HepG2 (cell line): ENCODE data around the gene CDX1. TPM values are rescaled to one million over a fixed set of nuclear protein-coding genes. Genes with fewer than 3 reads are reported as not detected.

ENCODE experiments used
- BHLHE40 ChIP-seq: IDR thresholded peaks from 2 replicates; pipeline ENCODE4 v1.6.1; 2011; ENCODE audit warnings: low read length, improper control_type of control experiment
- FOXO1 ChIP-seq: sonication (generic); formaldehyde crosslinking; IDR thresholded peaks from 2 replicates; pipeline ENCODE4 v1.4.0; 2020; ENCODE audit warnings: missing genetic modification reagents
- LCORL ChIP-seq, 2 experiments: fragments of 450-650 bp in 1 of 2; sonication (generic) in 1 of 2; formaldehyde crosslinking in 1 of 2; IDR thresholded peaks; 2 replicates each; pipeline versions ENCODE4 v1.5.0 to v1.6.1; 2017 to 2020; ENCODE audit warnings: antibody characterized with exemption in 1 of 2, missing genetic modification reagents in 1 of 2
- MIER3 ChIP-seq: IDR thresholded peaks from 2 replicates; pipeline ENCODE4 v1.6.1; 2016; ENCODE audit warnings: missing compliant biosample characterization, borderline replicate concordance
- MLXIP ChIP-seq: sonication (generic); formaldehyde crosslinking; IDR thresholded peaks from 2 replicates; pipeline ENCODE4 v1.9.0; 2021; ENCODE audit warnings: missing genetic modification reagents, borderline replicate concordance
- MNT ChIP-seq: fragments of 450-650 bp; IDR thresholded peaks from 2 replicates; pipeline ENCODE4 v1.6.1; 2016
- NFATC3 ChIP-seq: sonication (generic); formaldehyde crosslinking; IDR thresholded peaks from 2 replicates; pipeline ENCODE4 v1.5.1; 2020; ENCODE audit warnings: mild to moderate bottlenecking, missing genetic modification reagents
- PRDM15 ChIP-seq: sonication (generic); formaldehyde crosslinking; IDR thresholded peaks from 2 replicates; pipeline ENCODE4 v1.4.0; 2020; ENCODE audit warnings: missing genetic modification reagents
- RELA ChIP-seq: sonication (generic); formaldehyde crosslinking; IDR thresholded peaks from 2 replicates; pipeline ENCODE4 v1.4.0; 2020; ENCODE audit warnings: missing genetic modification reagents
- RFXANK ChIP-seq: IDR thresholded peaks from 2 replicates; pipeline ENCODE4 v1.6.1; 2016
- SMARCC2 ChIP-seq: fragments of 450-650 bp; IDR thresholded peaks from 2 replicates; pipeline ENCODE4 v1.6.1; 2017; ENCODE audit warnings: antibody characterized with exemption, mild to moderate bottlenecking
- SNRNP70 ChIP-seq: fragments of 200-400 bp; formaldehyde crosslinking; IDR thresholded peaks from 2 replicates; pipeline ENCODE4 v1.6.1; 2017; ENCODE audit warnings: mild to moderate bottlenecking, low read depth, low read length, moderate library complexity
- SRY ChIP-seq: sonication (generic); formaldehyde crosslinking; IDR thresholded peaks from 2 replicates; pipeline ENCODE4 v1.8.0; 2022; ENCODE audit warnings: mild to moderate bottlenecking, missing genetic modification reagents
- TFAP4 ChIP-seq: sonication (generic); IDR thresholded peaks from 2 replicates; pipeline ENCODE4 v1.6.1; 2016; ENCODE audit warnings: low read depth, borderline replicate concordance
- YEATS2 ChIP-seq: sonication (generic); formaldehyde crosslinking; IDR thresholded peaks from 2 replicates; pipeline ENCODE4 v1.4.0; 2020; ENCODE audit warnings: missing genetic modification reagents, borderline replicate concordance
- ZFP91 ChIP-seq: sonication (generic); formaldehyde crosslinking; IDR thresholded peaks from 2 replicates; pipeline ENCODE4 v1.9.0; 2022; ENCODE audit warnings: missing genetic modification reagents, mild to moderate bottlenecking, borderline replicate concordance
- ZFYVE20 ChIP-seq: sonication (generic); formaldehyde crosslinking; IDR thresholded peaks from 2 replicates; pipeline ENCODE4 v1.8.0; 2023; ENCODE audit warnings: low read depth, mild to moderate bottlenecking, moderate library complexity, missing genetic modification reagents, borderline replicate concordance
- ZNF557 ChIP-seq: sonication (generic); formaldehyde crosslinking; IDR thresholded peaks from 2 replicates; pipeline ENCODE4 v1.4.0; 2020; ENCODE audit warnings: missing genetic modification reagents
- polyA plus RNA-seq, 8 experiments: library from polyadenylated mRNA; depleted of rRNA in 3 of 8; stranded (reverse) in 7 of 8; unstranded in 1 of 8; fragments of >200 nt; fragmentation: Illumina TruSeq in 4 of 8; extraction: Trizol in 4 of 8; gene quantifications; 2 replicates each; pipeline versions ENCODE4 v1.2.1 to v1.2.3, GENCODE V29; 2011 to 2016; ENCODE audit warnings: low read depth in 4 of 8, missing spikeins in 1 of 8, mixed read lengths in 1 of 8; ENCODE audit not compliant: insufficient read depth in 1 of 8
- total RNA-seq, 5 experiments: library from RNA; depleted of rRNA; stranded (reverse); fragments of >200 nt; fragmentation: Illumina TruSeq; extraction: Trizol; gene quantifications; 2 replicates each; pipeline ENCODE4 v1.2.3, GENCODE V29; 2016; ENCODE audit warnings: low read depth in 1 of 5

Gene CDX1
- total and polyA plus RNA-seq, 2 of the 13 experiments (the other 11 are each of a cell fraction or from before 2014, with no cell fraction given) = not detected

- TF ChIP-seq ZFP91 = no peak; the same call in 1 of the 2 replicates
- no peak for TF ChIP-seq ZFYVE20 (CRISPR knock-in tag)
- TF ChIP-seq FOXO1 (CRISPR knock-in tag) = peak; percentile 97
- TF ChIP-seq PRDM15 (CRISPR knock-in tag) = no peak
- TF ChIP-seq YEATS2 (CRISPR knock-in tag) = peak; percentile 71; the same call in 1 of the 2 replicates
- peak; percentile 13; the same call in 1 of the 2 replicates for TF ChIP-seq BHLHE40
- no peak for TF ChIP-seq NFATC3 (CRISPR knock-in tag)
- TF ChIP-seq SRY = peak; percentile 13; the same call in 1 of the 2 replicates
- TF ChIP-seq MIER3 = peak; percentile 94; the same call in 1 of the 2 replicates
- TF ChIP-seq MLXIP (CRISPR knock-in tag) = no peak
- peak; percentile 33; the same call in 1 of the 2 replicates for TF ChIP-seq RFXANK (CRISPR knock-in tag)
- peak; percentile 75; the same call in 1 of the 2 replicates for TF ChIP-seq RELA (CRISPR knock-in tag)
- TF ChIP-seq TFAP4 = no peak; the same call in 1 of the 2 replicates
- TF ChIP-seq LCORL (IDR thresholded peaks at IDR 0.05) = peak; percentile 70
- peak; percentile 99 for TF ChIP-seq LCORL (CRISPR knock-in tag; IDR thresholded peaks at IDR 0.05)
- no peak for TF ChIP-seq ZNF557
- no peak for TF ChIP-seq MNT
- no peak for TF ChIP-seq SNRNP70
- no peak for TF ChIP-seq SMARCC2
Observed at GRCh38 chr5:150137168-150137957, 29.2 kb upstream of the CDX1 start (continued).
